HG03103 (cell line): ENCODE data around the gene TMEM185B.
"Not testable (repeated sequence)": the region's sequence is repeated elsewhere in the genome, so short reads cannot be mapped to it uniquely, and the experiment has no call there.

Experiments
- ATAC-seq: cut with Tn5 transposase; IDR thresholded peaks from one replicate; pipeline ENCODE4 v1.9.1; 2021; ENCODE audit warnings: low read depth; ENCODE audit not compliant: unreplicated experiment

The TMEM185B gene

GRCh38 chr2:120223034-120223912 is at the start of gene TMEM185B:
Gene TMEM185B, minus strand, starts transcription at chr2:120223400. Its CDS starts 424 bp downstream, at chr2:120222976.
- ATAC-seq = peak; percentile 83

- no peak for ATAC-seq
These were observed 48.6 kb upstream of the TMEM185B start for GRCh38 chr2:120271711-120272379.

- ATAC-seq = no peak
These were observed 46.6 kb upstream of the TMEM185B start for GRCh38 chr2:120269816-120270215.

- no peak for ATAC-seq
These were observed 46.0 kb upstream of the TMEM185B start for GRCh38 chr2:120269076-120269744.

- no peak for ATAC-seq
These were observed 44.1 kb upstream of the TMEM185B start for GRCh38 chr2:120267348-120267747.

- peak; percentile 56 for ATAC-seq
These were observed 41.8 kb upstream of the TMEM185B start for GRCh38 chr2:120265006-120265405.

GRCh38 chr2:120262761-120263428 is 39.7 kb upstream of the TMEM185B start:
- no peak for ATAC-seq

- ATAC-seq = no peak
These were observed 39.0 kb upstream of the TMEM185B start for GRCh38 chr2:120262150-120262549.

GRCh38 chr2:120261387-120262006 is 38.3 kb upstream of the TMEM185B start:
- peak; percentile 64 for ATAC-seq

- ATAC-seq = no peak
These were observed 37.5 kb upstream of the TMEM185B start for GRCh38 chr2:120260736-120261135.

GRCh38 chr2:120259939-120260338 is 36.7 kb upstream of the TMEM185B start:
- ATAC-seq = not testable (repeated sequence)

GRCh38 chr2:120258196-120258595 is 35.0 kb upstream of the TMEM185B start:
- no peak for ATAC-seq

GRCh38 chr2:120257522-120257921 is 34.3 kb upstream of the TMEM185B start:
- no peak for ATAC-seq

- no peak for ATAC-seq
These were observed 33.4 kb upstream of the TMEM185B start for GRCh38 chr2:120256651-120257000.

- ATAC-seq = no peak
These were observed 32.9 kb upstream of the TMEM185B start for GRCh38 chr2:120255986-120256650.

- ATAC-seq = no peak
These were observed 31.9 kb upstream of the TMEM185B start for GRCh38 chr2:120255071-120255470.

- ATAC-seq = no peak
These were observed 31.0 kb upstream of the TMEM185B start for GRCh38 chr2:120254178-120254577.

- ATAC-seq = peak; percentile 25
These were observed 30.1 kb upstream of the TMEM185B start for GRCh38 chr2:120253021-120253882.
